PC-9 (cell line): Measurements from ENCODE around the gene TBCK.

Source experiments
- CTCF ChIP-seq: fragments of 200-600 bp; sonication (generic); conservative IDR thresholded peaks from 2 replicates; pipeline ENCODE4 v1.6.1; 2017; ENCODE audit warnings: mixed run types, antibody characterized with exemption, mild to moderate bottlenecking, moderate library complexity
- EZH2 ChIP-seq: fragments of 200-600 bp; sonication (generic); IDR thresholded peaks from 2 replicates; pipeline ENCODE4 v1.8.0; 2017; ENCODE audit warnings: antibody characterized with exemption, low read depth

GRCh38 chr4:106095408-106095807, 220.6 kb downstream of the TBCK start:
- TF ChIP-seq CTCF (no peak), EZH2 (no peak)
